ENCODE data around the gene PSMD6.

PSMD6 gene

GRCh38 chr3:63993653-63994079 lies 29.6 kb downstream of the PSMD6 start:
- TF ChIP-seq CTCF (IDR thresholded peaks at IDR 0.05; ENCODE audit: insufficient read depth, low read length) (peak; percentile 80), POLR2AphosphoS5 (IDR thresholded peaks at IDR 0.05; ENCODE audit: low read depth) (no peak)
- DNase-seq (ENCODE audit: low read depth in 1 of 2, low spot score in 1 of 2) = peak; percentile 35 to 57
- no peak overlapping the region for H3K27ac ChIP-seq (replicated peaks)
- no peak overlapping the region for H3K4me3 ChIP-seq (replicated peaks; ENCODE audit: insufficient read depth, low read length)
- no peaks in the 10 kb centered on the region for H3K27me3 ChIP-seq (ENCODE audit: insufficient read depth, poor library complexity, severe bottlenecking)

- H3K4me3 ChIP-seq (replicated peaks; ENCODE audit: insufficient read depth, low read length) = no peak overlapping the region
- no peak for TF ChIP-seq SPI1 (IDR thresholded peaks at IDR 0.05; ENCODE audit: borderline replicate concordance, low read depth)
- TF ChIP-seq CTCF (IDR thresholded peaks at IDR 0.05; ENCODE audit: insufficient read depth, low read length) = no peak
- no peak for TF ChIP-seq REST (IDR thresholded peaks at IDR 0.05; ENCODE audit: insufficient replicate concordance, low read depth)
- TF ChIP-seq POLR2AphosphoS5 (IDR thresholded peaks at IDR 0.05; ENCODE audit: low read depth) = no peak
- no peak for TF ChIP-seq GABPA (IDR thresholded peaks at IDR 0.05; ENCODE audit: low read depth)
- no peak for DNase-seq (ENCODE audit: low read depth in 1 of 2, low spot score in 1 of 2)
- no peaks in the 10 kb centered on the region for H3K27me3 ChIP-seq (ENCODE audit: insufficient read depth, poor library complexity, severe bottlenecking)
- no peak overlapping the region for H3K27ac ChIP-seq (replicated peaks)
Measured at GRCh38 chr3:63992516-63993209, 30.6 kb downstream of the PSMD6 start.

GRCh38 chr3:63991666-63992065 lies 31.6 kb downstream of the PSMD6 start:
- H3K4me3 ChIP-seq (replicated peaks; ENCODE audit: insufficient read depth, low read length) = no peak overlapping the region
- H3K27ac ChIP-seq (replicated peaks) = no peak overlapping the region
- no peak for TF ChIP-seq REST (IDR thresholded peaks at IDR 0.05; ENCODE audit: insufficient replicate concordance, low read depth)
- no peak for TF ChIP-seq GABPA (IDR thresholded peaks at IDR 0.05; ENCODE audit: low read depth)
- TF ChIP-seq CTCF (IDR thresholded peaks at IDR 0.05; ENCODE audit: insufficient read depth, low read length) = no peak
- TF ChIP-seq POLR2AphosphoS5 (IDR thresholded peaks at IDR 0.05; ENCODE audit: low read depth) = no peak
- TF ChIP-seq SPI1 (IDR thresholded peaks at IDR 0.05; ENCODE audit: borderline replicate concordance, low read depth) = no peak
- H3K27me3 ChIP-seq (ENCODE audit: insufficient read depth, poor library complexity, severe bottlenecking) = no peaks in the 10 kb centered on the region
- DNase-seq (ENCODE audit: low read depth in 1 of 2, low spot score in 1 of 2) = no peak

- no peak for TF ChIP-seq CTCF (IDR thresholded peaks at IDR 0.05; ENCODE audit: insufficient read depth, low read length)
- no peak for TF ChIP-seq REST (IDR thresholded peaks at IDR 0.05; ENCODE audit: insufficient replicate concordance, low read depth)
- TF ChIP-seq GABPA (IDR thresholded peaks at IDR 0.05; ENCODE audit: low read depth) = no peak
- TF ChIP-seq POLR2AphosphoS5 (IDR thresholded peaks at IDR 0.05; ENCODE audit: low read depth) = no peak
- TF ChIP-seq SPI1 (IDR thresholded peaks at IDR 0.05; ENCODE audit: borderline replicate concordance, low read depth) = no peak
- no peak overlapping the region for H3K4me3 ChIP-seq (replicated peaks; ENCODE audit: insufficient read depth, low read length)
- no peaks in the 10 kb centered on the region for H3K27me3 ChIP-seq (ENCODE audit: insufficient read depth, poor library complexity, severe bottlenecking)
- H3K27ac ChIP-seq (replicated peaks) = no peak overlapping the region
- DNase-seq (ENCODE audit: low read depth in 1 of 2, low spot score in 1 of 2) = no peak
Measured at GRCh38 chr3:63990733-63991132, 32.6 kb downstream of the PSMD6 start.
